Muscle layer of colon (tissue), 2 donors: ENCODE results near the gene NANOGP8.

ENCODE experiments used
- H3K27ac ChIP-seq: one replicate; pipeline ENCODE4 v1.7.0; 2013; ENCODE audit warnings: low read depth, mild to moderate bottlenecking, low read length, moderate library complexity
- H3K27me3 ChIP-seq, 2 donors: one replicate each; pipeline ENCODE4 v1.7.0; 2013; ENCODE audit warnings: low read length in 2 of 2, mild to moderate bottlenecking in 2 of 2; ENCODE audit not compliant: insufficient read depth in 2 of 2, control insufficient read depth in 1 of 2
- H3K36me3 ChIP-seq: one replicate; pipeline ENCODE4 v1.7.0; 2013; ENCODE audit warnings: mild to moderate bottlenecking, low read length; ENCODE audit not compliant: insufficient read depth
- H3K4me1 ChIP-seq: one replicate; pipeline ENCODE4 v1.7.0; 2013; ENCODE audit warnings: mild to moderate bottlenecking, low read length; ENCODE audit not compliant: insufficient read depth
- H3K4me3 ChIP-seq, 2 donors: one replicate each; pipeline ENCODE4 v1.7.0; 2013; ENCODE audit warnings: low read length in 2 of 2, low read depth in 1 of 2, mild to moderate bottlenecking in 1 of 2, moderate library complexity in 1 of 2
- H3K9ac ChIP-seq: one replicate; pipeline ENCODE4 v1.7.0; 2013; ENCODE audit warnings: low read length
- H3K9me3 ChIP-seq: one replicate; pipeline ENCODE4 v1.7.0; 2013; ENCODE audit warnings: mild to moderate bottlenecking, low read length
- donor health status: abdominal sarcoma.
- donor health status: Adenocarcinoma of cecum.

NANOGP8 gene

GRCh38 chr15:35054380-35054779 lies 30.7 kb downstream of the NANOGP8 start:
- no peak overlapping the region for H3K9ac ChIP-seq
- no peaks in the 10 kb centered on the region for H3K27me3 ChIP-seq
- H3K36me3 ChIP-seq: no peaks in the 10 kb centered on the region
- H3K4me1 ChIP-seq: no peaks in the 10 kb centered on the region
- no peaks in the 10 kb centered on the region for H3K9me3 ChIP-seq
- no peak overlapping the region for H3K27ac ChIP-seq
- no peak overlapping the region for H3K4me3 ChIP-seq

- no peaks in the 10 kb centered on the region for H3K36me3 ChIP-seq
- no peak overlapping the region for H3K9ac ChIP-seq
- no peaks in the 10 kb centered on the region for H3K27me3 ChIP-seq
- no peaks in the 10 kb centered on the region for H3K9me3 ChIP-seq
- H3K4me1 ChIP-seq: no peaks in the 10 kb centered on the region
- H3K4me3 ChIP-seq: no peak overlapping the region
- no peak overlapping the region for H3K27ac ChIP-seq
These were observed 37.1 kb downstream of the NANOGP8 start for GRCh38 chr15:35047996-35048395.

- Histone ChIP-seq H3K36me3 (no peaks in the 10 kb centered on the region), H3K27ac (no peak overlapping the region), H3K4me3 (no peak overlapping the region)
These were observed 37.6 kb downstream of the NANOGP8 start for GRCh38 chr15:35047528-35047927.

GRCh38 chr15:35043373-35044095 lies 41.6 kb downstream of the NANOGP8 start:
- Histone ChIP-seq H3K36me3 (no peaks in the 10 kb centered on the region), H3K27me3 (no peaks in the 10 kb centered on the region), H3K4me1 (no peaks in the 10 kb centered on the region), H3K4me3 (no peak overlapping the region), H3K9ac (no peak overlapping the region), H3K9me3 (no peaks in the 10 kb centered on the region), H3K27ac (no peak overlapping the region)

More at GRCh38 chr15:35047528-35047927, 37.6 kb downstream of the NANOGP8 start:
- Histone ChIP-seq H3K9ac (no peak overlapping the region), H3K27me3 (no peaks in the 10 kb centered on the region), H3K9me3 (no peaks in the 10 kb centered on the region), H3K4me1 (no peaks in the 10 kb centered on the region)

GRCh38 chr15:35040339-35041255 lies 44.5 kb downstream of the NANOGP8 start:
- Histone ChIP-seq H3K9me3 (no peaks in the 10 kb centered on the region), H3K9ac (no peak overlapping the region), H3K4me3 (no peak overlapping the region), H3K4me1 (no peaks in the 10 kb centered on the region), H3K36me3 (no peaks in the 10 kb centered on the region), H3K27ac (no peak overlapping the region), H3K27me3 (no peaks in the 10 kb centered on the region)

- H3K4me1 ChIP-seq: no peaks in the 10 kb centered on the region
- H3K9me3 ChIP-seq: no peaks in the 10 kb centered on the region
- H3K9ac ChIP-seq: no peak overlapping the region
- no peaks in the 10 kb centered on the region for H3K27me3 ChIP-seq
- H3K27ac ChIP-seq: no peak overlapping the region
- no peaks in the 10 kb centered on the region for H3K36me3 ChIP-seq
- H3K4me3 ChIP-seq: no peak overlapping the region
These were observed 46.3 kb downstream of the NANOGP8 start for GRCh38 chr15:35038626-35039451.
